Gastrocnemius medialis (tissue), 4 donors: ENCODE results near the gene SERINC4.

Experiments
- CTCF ChIP-seq, 5 experiments: fragments of 450-650 bp in 3 of 5; fragments of 200-600 bp in 2 of 5; sonication (generic) in 2 of 5; IDR thresholded peaks in 4 of 5; conservative IDR thresholded peaks in 1 of 5; 1 replicate in 4 of 5; 2 replicates in 1 of 5; pipeline ENCODE4 v1.5.1; 2016 to 2019; ENCODE audit warnings: antibody characterized with exemption in 5 of 5, mild to moderate bottlenecking in 3 of 5, moderate library complexity in 3 of 5
- POLR2A ChIP-seq, 2 donors: fragments of 450-650 bp; IDR thresholded peaks; one replicate each; pipeline ENCODE4 v1.6.1; 2017; ENCODE audit warnings: antibody characterized with exemption in 2 of 2, mild to moderate bottlenecking in 2 of 2, moderate library complexity in 2 of 2

GRCh38 chr15:43789409-43789808, 10.6 kb downstream of the SERINC4 start:
- no peak for TF ChIP-seq CTCF (IDR thresholded peaks at IDR 0.05 in 4 of 5, conservative IDR thresholded peaks at IDR 0.05 in 1 of 5)
- no peak for TF ChIP-seq POLR2A (IDR thresholded peaks at IDR 0.05)
